22Rv1 (cell line): ENCODE measurements around the gene SPOCK3.

Source experiments
- ZFX ChIP-seq: fragments of 450-650 bp; IDR thresholded peaks from 2 replicates; pipeline ENCODE4 v1.6.1; 2017; ENCODE audit warnings: antibody characterized with exemption, borderline replicate concordance
- TF ChIP-seq, protein P1 (sequence below): fragments of 450-650 bp; IDR thresholded peaks from 2 replicates; pipeline ENCODE4 v1.5.1; 2017; ENCODE audit warnings: mild to moderate bottlenecking

DNA sequence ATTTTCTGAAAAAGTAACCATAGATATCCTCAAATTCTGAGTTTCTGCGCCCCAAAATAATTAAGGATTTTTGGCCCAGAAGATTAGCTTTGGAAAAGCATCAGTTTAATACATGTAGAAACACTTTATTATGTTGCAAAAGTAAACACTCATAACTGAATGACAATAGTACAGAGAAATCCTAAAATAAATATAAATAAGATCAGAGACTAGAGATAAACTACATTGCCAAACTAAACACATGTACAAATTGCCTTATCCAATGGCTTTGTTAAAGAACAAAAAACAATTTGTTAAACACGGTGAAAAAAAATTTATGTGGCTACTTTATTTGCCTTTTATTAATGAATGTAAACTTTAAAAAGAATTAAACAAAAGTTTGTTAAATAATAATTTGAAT is 17.5 kb downstream of the SPOCK3 start:
- TF ChIP-seq, protein P1, sequence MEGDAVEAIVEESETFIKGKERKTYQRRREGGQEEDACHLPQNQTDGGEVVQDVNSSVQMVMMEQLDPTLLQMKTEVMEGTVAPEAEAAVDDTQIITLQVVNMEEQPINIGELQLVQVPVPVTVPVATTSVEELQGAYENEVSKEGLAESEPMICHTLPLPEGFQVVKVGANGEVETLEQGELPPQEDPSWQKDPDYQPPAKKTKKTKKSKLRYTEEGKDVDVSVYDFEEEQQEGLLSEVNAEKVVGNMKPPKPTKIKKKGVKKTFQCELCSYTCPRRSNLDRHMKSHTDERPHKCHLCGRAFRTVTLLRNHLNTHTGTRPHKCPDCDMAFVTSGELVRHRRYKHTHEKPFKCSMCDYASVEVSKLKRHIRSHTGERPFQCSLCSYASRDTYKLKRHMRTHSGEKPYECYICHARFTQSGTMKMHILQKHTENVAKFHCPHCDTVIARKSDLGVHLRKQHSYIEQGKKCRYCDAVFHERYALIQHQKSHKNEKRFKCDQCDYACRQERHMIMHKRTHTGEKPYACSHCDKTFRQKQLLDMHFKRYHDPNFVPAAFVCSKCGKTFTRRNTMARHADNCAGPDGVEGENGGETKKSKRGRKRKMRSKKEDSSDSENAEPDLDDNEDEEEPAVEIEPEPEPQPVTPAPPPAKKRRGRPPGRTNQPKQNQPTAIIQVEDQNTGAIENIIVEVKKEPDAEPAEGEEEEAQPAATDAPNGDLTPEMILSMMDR, result no peak
- TF ChIP-seq ZFX, result no peak
